GM18873 (cell line): ENCODE results near the gene RNU1-3.
"Not testable (repeated sequence)": the region's sequence is repeated elsewhere in the genome, so short reads cannot be mapped to it uniquely, and the experiment has no call there.

Experiments used
- ATAC-seq: cut with Tn5 transposase; IDR thresholded peaks from one replicate; pipeline ENCODE4 v1.9.1; 2021; ENCODE audit warnings: mild to moderate bottlenecking, moderate library complexity, moderate number of reproducible peaks; ENCODE audit not compliant: unreplicated experiment, low FRiP score

The RNU1-3 gene

DNA sequence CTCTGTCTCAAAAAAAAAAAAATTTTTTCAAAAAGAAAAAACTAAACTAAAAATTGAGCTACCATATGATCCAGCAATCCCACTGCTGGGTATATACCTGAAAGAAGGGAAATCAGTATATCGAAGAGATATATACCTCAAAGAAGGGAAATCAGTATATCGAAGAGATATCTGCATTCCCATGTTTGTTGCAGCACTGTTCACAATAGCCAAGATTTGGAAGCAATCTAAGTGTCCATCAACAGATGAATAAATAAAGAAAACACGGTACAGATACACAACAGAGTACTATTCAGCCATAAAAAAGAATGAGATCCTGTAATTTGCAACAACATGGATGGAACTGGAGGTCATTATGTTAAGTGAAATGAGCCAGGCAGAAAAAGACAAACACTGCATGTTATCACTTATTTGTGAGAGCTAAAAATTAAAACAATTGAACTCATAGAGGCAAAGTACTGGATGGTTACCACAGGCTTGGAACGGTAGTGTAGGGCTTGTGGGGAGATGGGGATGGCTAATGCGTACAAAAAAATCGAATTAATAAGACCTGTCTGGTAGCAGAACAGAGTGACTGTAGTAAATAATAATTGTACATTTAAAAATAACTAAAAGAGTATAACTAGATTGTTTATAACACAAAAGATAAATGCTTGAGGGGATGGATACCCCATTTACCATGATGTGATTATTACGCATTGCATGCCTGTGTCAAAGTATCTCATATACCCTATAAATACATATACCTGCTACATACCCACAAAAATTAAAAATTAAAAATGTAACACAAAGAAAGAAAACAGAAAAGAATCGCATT is 25.4 kb downstream of the RNU1-3 start:
- ATAC-seq = not testable (repeated sequence)

DNA sequence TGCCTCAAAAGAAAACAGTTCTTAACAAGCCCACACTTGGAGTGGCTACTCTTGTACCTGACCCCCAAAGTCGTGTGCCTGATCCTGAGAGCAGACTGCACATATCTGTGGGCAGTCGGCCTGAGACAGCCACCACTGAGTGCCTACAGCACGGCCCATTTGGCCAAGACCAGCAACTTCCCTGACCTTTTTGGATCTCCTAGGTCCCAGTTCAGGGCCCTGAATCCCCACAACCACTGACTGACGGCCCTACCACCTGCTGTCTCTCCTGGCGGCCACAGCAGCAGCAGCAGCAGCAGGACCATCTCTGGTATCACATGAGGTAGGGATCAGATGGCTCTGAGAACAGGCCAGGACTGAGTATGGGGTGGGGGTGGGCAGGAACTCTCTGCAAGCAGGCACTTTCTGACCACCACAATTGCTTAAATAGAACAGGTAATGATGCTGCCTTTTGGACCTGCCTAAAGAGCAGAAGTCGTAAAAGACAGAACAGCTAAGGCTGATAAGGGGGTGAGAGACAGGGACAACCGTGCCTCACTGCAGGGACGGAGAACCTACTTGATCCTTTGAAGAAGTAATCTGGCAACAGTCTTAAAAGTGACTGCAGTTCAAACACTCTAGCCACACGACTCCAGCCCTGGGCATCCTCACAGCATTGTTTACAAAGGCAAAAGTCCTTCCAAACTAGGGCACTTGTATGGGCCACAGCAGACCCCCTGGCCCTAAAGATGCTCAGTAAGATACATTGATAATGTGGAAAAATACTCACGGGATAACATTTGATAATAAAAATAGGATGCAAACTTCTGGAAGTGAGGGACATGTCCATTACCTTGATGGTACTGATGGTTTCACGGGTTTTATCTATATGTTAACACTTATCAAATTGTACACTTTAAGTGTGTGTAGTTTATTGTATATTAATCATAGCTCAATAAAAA is 27.4 kb downstream of the RNU1-3 start:
- not testable (repeated sequence) for ATAC-seq

DNA sequence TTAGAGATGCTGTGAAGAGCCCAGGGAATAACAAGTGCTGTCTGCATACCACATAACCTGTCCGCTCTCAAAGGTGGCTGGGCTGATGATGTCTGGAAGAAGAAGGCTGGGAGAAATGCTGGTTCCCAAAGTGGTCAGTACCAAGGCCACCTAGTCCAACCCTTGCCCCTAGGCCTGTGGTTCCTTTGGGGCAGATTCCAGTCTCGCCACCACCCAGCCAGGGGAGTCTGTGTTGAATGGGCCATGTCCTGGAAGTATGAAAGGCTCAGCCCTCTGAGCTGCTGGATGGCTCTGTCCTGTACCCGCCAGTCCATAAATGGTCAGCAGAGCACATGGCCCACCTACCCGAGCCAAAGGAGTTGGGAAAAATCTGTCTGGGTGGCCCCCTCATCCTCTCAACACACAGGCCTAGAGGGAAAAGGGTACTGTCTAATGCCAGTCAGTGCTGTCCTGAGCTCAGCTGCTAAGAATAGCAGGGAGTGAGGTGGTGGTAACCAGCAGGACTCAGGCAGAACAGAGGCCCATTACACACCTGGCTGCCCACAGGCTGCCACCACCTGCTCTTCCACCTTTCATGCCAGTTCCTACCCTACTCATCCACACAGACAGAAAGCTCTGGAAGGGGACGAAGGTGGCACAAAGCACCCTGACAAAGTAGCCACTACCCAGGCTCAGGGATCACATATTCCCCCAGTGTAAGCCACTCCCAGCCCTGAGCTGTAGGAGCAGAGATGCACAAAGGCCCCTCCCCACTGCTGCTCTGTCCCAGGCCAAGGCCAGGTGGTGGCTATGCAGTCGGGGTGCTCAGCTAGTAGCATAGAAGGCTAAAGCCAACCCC is 28.6 kb downstream of the RNU1-3 start:
- ATAC-seq = not testable (repeated sequence)

DNA sequence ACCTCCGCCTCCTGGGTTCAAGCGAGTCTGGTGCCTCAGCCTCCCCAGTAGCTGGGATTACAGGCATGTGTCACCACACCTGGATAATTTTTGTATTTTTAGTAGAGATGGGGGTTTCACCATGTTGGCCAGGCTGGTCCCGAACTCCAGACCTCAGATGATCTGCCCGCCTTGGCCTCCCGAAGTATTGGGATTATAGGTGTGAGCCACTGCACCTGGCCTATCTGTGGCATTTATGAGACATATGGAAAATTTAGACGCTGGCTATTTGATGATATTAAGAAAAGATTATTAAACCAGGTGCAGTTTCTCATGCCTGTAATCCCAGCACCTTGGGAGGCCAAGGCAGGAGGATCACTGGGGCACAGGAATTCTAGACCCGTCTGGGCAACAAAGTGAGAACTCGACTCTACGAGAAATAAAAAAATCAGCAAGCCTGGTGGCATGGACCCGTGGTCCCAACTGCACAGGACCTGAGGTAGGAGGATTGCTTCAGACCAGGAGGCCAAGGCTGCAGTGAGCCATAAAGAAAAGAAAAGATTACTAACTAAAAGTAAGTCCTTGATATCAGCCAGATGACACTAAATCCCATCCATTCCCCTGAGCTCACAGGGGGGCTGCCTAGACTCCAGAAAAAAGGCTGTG is 30.1 kb downstream of the RNU1-3 start:
- ATAC-seq = not testable (repeated sequence)

DNA sequence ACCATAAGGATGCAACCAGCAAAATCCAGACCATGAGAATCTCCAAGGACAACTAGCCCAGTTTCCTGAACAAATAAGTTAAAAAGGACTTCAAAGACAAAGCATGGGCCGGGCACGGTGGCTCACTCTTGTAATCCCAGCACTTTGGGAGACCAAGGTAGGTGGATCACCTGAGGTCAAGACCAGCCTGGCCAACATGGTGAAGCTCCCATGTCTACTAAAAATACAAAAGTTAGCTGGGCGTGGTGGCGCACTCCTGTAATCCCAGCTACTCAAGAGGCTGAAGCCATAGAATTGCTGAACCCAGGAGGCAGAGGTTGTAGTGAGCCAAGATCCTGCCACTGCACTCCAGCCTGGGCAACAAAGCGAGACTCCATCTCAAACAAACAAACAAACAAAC is 30.8 kb downstream of the RNU1-3 start:
- ATAC-seq = not testable (repeated sequence)

DNA sequence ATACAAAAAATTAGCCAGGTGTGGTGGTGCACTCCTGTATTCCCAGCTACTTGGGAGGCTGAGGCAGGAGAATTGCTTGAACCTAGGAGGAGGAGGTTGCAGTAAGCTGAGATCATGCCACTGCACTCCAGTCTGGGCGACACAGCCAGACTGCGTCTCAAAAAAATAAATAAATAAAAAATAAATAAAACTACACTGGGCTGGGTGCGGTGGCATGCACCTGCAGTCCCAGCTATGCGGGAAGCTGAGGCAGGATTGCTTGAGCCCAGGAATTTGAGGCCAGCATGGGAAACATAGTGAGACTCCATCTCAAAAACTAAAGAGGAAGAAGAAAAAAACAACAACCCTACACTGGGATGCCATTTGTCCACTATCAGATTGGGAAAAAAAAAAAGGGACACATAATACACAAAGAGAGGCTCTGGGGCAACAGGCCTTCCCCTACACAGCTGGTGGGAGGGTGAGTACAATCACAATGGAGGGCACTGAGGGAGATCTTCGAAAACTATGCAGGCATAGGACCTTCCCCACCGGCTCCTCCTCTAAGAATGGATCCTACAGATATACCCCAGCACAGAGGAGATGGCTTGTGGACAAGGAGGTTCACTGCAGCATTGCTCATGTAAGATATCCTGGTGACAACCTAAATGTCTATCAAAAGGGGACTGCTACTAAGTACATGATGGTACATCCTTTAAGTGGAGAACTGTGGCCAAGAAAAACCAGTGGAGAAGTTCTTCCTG is 33.0 kb downstream of the RNU1-3 start:
- not testable (repeated sequence) for ATAC-seq

DNA sequence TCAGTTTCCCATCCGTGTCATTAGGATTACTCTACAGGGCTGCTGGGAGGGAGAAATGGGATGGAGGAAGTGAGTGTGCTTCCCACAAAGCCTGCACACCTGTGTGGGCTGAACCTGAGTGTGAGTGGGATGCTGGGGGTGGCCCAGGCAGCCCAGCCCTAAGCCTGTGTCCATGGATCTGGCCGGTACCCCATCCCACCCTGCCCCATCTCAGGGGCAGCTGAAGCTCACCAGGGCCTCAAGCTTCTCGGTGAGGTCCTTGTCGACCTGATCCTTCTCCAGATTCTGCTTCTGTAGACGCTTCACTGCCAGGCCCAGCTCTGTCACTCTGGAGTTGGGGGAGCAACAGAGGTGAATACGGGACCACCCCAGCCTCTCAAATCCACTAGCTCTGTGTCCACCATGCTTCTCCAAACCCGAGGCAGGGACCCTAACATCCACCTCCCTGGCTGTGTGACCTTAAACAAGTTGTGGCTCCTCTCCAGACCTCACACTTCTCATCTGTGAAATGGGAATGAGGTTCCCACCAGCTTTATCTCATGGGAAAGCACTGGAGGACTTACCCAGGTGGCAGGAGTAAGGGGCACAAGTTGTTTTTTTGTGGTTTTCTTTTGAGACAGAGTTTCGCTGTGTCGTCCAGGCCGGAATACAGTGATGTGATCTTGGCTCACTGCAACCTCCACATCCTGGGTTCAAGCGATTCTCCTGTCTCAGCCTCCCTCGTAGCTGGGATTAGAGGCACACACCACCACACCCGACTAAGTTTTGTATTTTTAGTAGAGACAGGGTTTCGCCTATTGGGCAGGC is 34.5 kb downstream of the RNU1-3 start:
- not testable (repeated sequence) for ATAC-seq

DNA sequence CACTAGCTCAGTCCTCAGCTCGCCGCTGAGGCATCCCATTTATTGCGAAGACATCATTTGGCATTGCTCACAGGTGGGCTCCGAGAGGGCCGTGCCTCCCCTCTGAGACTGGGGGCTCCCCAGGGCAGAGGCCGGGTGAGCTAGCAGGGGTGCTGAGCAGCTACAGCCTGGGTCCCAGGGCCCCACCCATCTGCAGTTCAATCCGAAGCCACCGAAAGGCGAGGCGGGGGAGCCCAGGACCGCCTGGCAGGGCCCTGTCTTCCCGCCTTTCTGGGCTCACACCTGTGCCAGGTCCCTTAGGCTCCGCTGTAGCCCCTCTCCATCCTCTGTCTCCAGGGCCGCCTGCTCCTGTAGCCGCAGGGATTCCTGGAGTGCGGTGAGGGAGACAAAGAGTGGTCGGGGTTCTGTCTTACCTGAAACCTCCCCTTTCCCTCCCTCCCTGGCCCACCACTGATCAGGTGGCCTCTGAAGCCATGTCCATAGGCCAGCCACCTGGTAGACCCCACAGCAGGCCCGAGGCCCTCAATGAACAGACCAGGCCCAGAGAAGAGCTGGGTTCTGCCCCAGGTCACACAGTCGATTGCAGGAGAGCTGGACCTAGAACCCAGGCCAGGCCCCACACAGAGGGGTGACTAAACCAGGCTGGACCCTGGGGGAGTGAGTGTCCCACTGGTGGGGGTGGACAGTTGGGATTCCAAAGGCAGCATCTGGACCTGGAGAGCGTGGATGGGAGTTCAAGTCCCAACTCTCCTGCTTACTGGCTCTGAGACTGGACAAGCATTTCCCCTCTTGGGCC is 35.3 kb downstream of the RNU1-3 start:
- no peak for ATAC-seq

DNA sequence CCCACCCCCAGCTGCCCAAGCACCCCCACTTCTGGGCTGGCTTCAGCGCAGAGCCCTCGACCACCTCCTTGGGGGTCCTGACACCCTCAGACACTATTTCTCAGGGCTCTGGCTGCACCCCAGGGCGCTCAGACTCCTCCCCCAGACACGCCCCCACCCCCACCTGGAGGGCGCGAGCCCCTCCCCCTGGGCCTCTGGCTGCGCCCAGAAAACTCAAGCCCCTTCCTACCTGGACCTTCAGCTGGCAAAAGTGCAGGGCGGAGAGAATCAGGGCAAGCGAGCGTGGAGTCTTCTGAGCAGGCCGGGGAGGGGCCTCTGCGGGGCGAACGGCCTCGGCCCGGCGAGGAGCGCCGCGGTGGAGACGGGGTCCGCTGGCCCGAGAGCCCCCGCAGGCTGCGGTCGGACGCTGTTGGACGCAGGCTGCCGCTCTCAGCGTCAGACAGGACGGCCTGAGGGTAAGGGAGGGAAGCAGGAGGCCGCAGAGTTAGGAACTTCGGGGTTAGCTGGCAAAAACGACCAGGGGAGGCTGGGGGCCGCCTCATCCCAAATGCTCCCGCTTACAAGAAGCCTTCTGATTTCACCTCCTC is 36.0 kb downstream of the RNU1-3 start:
- ATAC-seq = no peak

DNA sequence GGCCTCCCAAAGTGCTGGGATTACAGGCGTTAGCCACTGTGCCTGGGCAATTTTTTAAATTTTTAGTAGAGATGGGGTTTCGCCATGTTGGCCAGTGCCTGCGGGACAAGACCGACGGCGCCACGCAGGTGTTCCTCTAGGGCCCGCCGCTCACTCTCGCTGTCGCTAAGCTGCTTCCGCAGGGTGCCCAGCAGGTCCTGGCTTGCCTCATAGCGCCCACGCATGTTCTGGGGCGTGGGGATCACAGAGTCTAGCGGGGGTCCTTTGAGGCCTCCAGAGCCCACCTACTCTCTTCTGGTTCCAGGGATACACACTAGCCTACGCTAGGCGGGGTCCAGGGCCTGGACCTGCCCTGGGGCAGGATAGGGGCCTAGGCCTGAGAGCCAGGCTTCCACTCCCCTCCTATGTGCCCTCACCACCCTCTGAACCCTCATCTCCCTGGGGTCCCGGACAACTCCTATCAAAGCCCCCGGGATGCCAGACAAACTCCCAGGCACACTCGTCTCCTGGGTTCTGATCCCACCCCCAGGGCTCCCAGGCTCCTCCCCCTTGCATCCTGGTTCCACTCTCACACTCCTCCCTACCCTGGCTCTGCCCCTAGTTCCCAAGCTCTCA is 36.7 kb downstream of the RNU1-3 start:
- ATAC-seq = not testable (repeated sequence)

DNA sequence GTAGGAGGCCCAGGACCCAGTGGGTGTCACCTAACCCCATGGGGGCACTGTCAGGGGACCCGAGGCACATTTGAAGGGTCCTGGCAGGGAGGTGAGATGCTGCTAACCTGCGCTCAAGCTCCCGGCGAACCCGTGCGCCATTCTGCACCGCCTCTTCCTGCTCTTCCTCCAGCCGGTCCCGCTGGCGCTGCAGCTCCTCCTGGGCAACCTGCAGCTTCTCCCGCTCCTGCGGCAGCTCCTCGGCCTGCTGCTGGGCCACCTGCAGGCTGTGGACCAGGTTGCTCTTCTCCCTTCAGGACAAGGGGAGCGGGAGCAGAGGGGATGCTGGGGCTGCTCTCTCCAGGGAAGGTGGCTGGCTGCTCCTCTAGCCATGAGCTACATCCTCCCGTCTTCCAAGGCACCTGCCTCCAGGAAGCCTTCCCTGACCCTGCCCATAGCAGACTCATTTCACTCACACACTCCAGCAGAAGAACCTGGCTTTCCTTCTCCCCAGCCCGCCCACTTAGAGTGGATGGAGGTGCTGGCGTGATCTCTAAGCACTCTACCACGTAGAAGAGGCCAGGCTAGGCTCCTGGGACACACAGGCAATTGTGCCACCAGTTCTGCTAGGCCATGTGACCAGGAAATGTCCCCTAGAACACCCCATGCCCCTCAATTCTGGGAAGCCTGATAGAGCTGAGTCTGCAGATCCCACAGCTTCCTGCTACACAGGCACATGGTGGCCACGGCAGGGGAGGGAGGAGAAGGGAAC is 38.2 kb downstream of the RNU1-3 start:
- ATAC-seq = no peak

DNA sequence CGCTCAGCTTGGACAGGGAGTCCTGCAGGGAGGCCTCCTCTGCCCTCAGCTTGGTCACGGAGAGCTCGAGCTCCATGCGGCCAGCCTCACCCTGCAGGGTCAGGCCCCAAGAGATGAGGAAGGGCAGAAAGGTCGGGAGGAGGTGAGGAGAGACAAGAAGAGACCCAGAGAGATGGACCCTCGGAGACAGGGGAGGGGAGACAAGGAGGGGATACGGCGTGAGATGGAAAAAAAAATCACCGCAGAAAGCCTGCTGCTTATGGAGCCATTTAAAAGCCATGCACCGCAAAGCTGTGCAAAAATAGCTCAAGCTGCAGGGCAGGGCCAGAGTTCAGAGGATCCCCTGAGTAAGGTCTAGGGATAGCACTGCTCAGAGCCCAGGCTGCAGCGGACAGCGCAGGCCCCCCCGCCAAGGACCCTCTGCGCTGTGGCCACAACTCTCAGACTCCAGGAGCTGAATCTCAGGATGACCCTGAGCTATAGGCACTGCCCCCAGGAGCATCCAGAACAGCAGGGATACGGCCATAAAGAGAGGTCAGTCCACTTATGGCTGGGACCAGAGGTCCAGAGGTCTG is 40.3 kb downstream of the RNU1-3 start:
- ATAC-seq = not testable (repeated sequence)

DNA sequence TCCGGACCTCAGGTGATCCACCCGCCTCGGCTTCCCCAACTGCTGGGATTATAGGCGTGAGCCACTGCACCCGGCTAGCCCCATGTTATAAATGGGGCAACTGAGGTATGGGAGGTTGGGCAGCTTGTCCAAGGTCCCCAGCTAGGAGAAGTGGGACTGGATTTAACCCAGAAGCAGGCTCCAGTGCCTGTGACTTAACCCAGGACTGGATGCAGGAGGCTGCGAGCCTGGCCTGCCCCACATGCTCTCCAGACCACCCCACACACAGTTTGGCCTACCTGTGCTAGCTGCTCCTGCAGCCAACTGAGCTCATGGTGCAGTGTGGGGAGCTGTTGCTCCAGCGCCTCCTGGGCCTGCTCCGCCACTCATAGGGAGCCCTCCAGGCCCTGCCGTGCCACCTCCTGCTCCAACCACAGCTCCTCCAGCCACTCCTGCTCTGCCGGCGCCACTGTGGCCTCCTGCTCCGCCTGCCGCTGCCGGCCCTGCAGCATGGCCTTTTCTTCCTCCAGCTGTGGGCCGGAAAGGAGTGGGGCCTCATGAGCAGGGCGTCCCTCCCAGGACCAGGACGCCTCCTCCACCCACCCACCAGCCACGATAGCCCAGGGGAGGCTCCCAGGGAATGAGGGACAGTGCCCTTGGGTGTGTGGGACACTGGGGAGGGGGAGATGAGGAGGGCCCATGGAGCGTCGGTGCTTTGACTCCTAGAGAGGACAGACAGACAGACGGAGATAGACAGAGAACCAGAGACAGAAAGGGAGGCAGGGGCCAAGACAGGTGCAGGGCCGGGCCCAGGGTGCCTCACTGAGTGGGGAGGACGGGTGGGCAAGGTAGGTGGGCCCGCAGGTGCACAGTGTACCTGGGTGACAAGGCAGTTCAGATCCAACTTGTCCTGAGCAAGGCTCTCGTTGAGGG is 41.0 kb downstream of the RNU1-3 start:
- ATAC-seq = no peak

DNA sequence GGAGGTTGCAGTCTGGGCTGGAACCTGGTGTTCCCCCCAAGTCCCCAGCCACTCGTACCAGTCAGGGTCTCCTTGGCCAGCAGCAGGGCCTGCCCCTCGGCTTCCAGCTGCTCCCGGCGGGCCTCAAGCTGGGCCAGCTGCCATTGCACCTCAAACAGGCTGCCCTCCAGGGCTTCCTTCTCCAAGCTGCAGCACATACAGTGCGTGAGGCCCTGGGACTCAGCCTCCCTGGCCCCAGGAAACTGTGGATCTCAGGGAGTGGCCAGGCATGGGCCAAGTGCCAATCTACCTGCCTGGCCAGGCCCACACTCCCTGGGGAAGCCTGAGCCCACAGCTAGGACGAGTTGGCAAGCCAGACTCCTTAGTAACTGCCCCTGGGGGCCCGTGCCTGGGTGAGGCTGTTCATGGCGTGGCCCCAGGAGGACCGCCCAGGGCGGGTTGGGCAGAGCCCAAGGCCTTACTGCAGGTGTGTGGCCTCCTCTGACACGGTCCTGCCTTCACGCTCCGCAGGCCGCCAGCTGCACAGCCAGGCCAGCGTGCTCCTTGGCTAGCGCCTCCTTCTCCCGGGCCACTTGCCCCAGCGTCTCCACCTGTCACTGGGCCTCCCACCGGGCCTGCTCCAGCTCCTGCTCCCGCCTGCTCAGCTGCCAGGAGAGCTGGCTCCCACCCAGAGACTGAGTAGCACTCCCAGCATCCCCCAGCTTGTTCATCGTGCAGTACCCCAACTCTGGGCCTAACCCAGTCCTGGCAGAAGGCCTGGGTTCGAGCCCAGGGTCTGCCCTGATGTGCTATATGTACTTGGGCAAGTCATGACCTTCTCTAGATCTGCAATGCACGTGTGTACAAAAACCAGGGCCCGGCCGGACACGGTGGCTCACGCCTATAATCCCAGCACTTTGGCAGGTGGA is 42.7 kb downstream of the RNU1-3 start:
- ATAC-seq = not testable (repeated sequence)
